SU-DHL-6 (cell line): Measurements from ENCODE around the gene VAC14.

Source experiments
- CTCF ChIP-seq: fragments of 200-600 bp; sonication (generic); IDR thresholded peaks from one replicate; pipeline ENCODE4 v1.5.1; 2017; ENCODE audit warnings: antibody characterized with exemption, mild to moderate bottlenecking, low read length, moderate library complexity; ENCODE audit not compliant: insufficient read depth, poor library complexity, severe bottlenecking
- EZH2phosphoT487 ChIP-seq: fragments of 200-600 bp; sonication (generic), shearing (Covaris generic); conservative IDR thresholded peaks from 2 replicates; pipeline ENCODE4 v1.6.1; 2018; ENCODE audit warnings: mild to moderate bottlenecking, antibody characterized with exemption, low read length, moderate library complexity, mixed read lengths

GRCh38 chr16:70714581-70715054, 86.3 kb downstream of the VAC14 start:
- TF ChIP-seq CTCF (no peak), EZH2phosphoT487 (no peak)
